K562 (cell line): ENCODE results near the gene CYFIP2. TPM values are rescaled to one million over a fixed set of nuclear protein-coding genes. Genes with fewer than 3 reads are reported as not detected.

Experiments
- ATAC-seq: fragments of 200-7000 bp; cut with Tn5 transposase; 3 replicates; pipeline ENCODE4 v1.9.1; 2020; ENCODE audit warnings: moderate library complexity
- BruUV-seq: library from RNA; stranded (reverse); fragments of 400-500 nt; replicated peaks from 2 replicates; lab custom pipeline; 2021; lab: Mats Ljungman, UMichigan
- CTCF ChIA-PET: fragments of 300-600 bp; formaldehyde crosslinking; extraction: SDS; loops from one replicate; lab custom pipeline; 2021; ENCODE audit warnings: low intra/inter-chr PET ratio; lab: Yijun Ruan, JAX
- POLR2A ChIA-PET: fragments of 300-600, 350-650 bp; sonication (Branson Sonifier 250); formaldehyde crosslinking; extraction: SDS; loops from one replicate; lab custom pipeline; 2021; ENCODE audit warnings: antibody characterized with exemption, inconsistent platforms; lab: Yijun Ruan, JAX
- DNase-seq, 4 experiments: peaks; one replicate each; pipeline versions ENCODE4 v3.0.0 to v3.0.0-alpha.2; 2011 to 2018; ENCODE audit warnings: low spot score in 3 of 4, mixed read lengths in 3 of 4; ENCODE audit errors: extremely low read depth in 1 of 4
- FAIRE-seq: peaks from 2 replicates; lab custom pipeline; 2011; peaks lifted over from hg19 to GRCh38; lab: Jason Lieb, UNC
- H2AFZ ChIP-seq: 2 replicates; pipeline ENCODE4 v1.6.0; 2011; ENCODE audit warnings: low read depth, low read length, control low read depth, inconsistent platforms
- H3K27ac ChIP-seq: fragments of 200-600 bp; 3 replicates; pipeline ENCODE4 v1.8.0; 2011; ENCODE audit warnings: low read depth, mild to moderate bottlenecking, control low read depth, inconsistent platforms, low read length, moderate library complexity, mixed read lengths; ENCODE audit errors: extremely low read depth
- H3K27me3 ChIP-seq, 2 experiments: fragments of 300-600 bp in 1 of 2; 2 replicates in 1 of 2; 3 replicates in 1 of 2; pipeline versions ENCODE4 v1.6.0 to v1.8.0; 2011; ENCODE audit warnings: inconsistent platforms in 2 of 2, low read length in 2 of 2, mild to moderate bottlenecking in 1 of 2, mixed read lengths in 1 of 2, moderate library complexity in 1 of 2; ENCODE audit not compliant: control insufficient read depth in 2 of 2, insufficient read depth in 2 of 2
- H3K36me3 ChIP-seq: fragments of 300-600 bp; 3 replicates; pipeline ENCODE4 v1.8.0; 2011; ENCODE audit warnings: mild to moderate bottlenecking, low read length, inconsistent platforms; ENCODE audit not compliant: control insufficient read depth, insufficient read depth
- H3K4me1 ChIP-seq, 2 experiments: fragments of 200-600 bp in 1 of 2; replicated peaks in 1 of 2; 2 replicates in 1 of 2; 3 replicates in 1 of 2; pipeline versions ENCODE4 v1.5.1 to v1.8.0; 2011; ENCODE audit warnings: inconsistent platforms in 2 of 2, low read length in 2 of 2, mild to moderate bottlenecking in 1 of 2, mixed read lengths in 1 of 2, moderate library complexity in 1 of 2; ENCODE audit not compliant: control insufficient read depth in 2 of 2, insufficient read depth in 2 of 2
- H3K4me2 ChIP-seq: 2 replicates; pipeline ENCODE4 v1.6.1; 2011; ENCODE audit warnings: low read length, control low read depth, inconsistent platforms, mixed read lengths; ENCODE audit not compliant: insufficient read depth
- H3K4me3 ChIP-seq: fragments of 200-600 bp; sonication (generic), shearing (Covaris generic); 2 replicates; pipeline ENCODE4 v1.5.1; 2016; ENCODE audit warnings: control low read depth, inconsistent platforms
- H3K79me2 ChIP-seq: fragments of 200-600 bp; 3 replicates; pipeline ENCODE4 v1.8.0; 2011; ENCODE audit warnings: low read length, inconsistent platforms; ENCODE audit not compliant: control insufficient read depth, insufficient read depth
- H3K9ac ChIP-seq, 2 experiments: 2 replicates each; pipeline versions ENCODE4 v1.6.0 to v1.6.1; 2011; ENCODE audit warnings: low read depth in 2 of 2, low read length in 2 of 2, control low read depth in 1 of 2, inconsistent platforms in 1 of 2, mild to moderate bottlenecking in 1 of 2, mixed read lengths in 1 of 2; ENCODE audit not compliant: insufficient read depth in 1 of 2
- H3K9me1 ChIP-seq: one replicate; pipeline ENCODE4 v1.6.0; 2011; ENCODE audit warnings: inconsistent platforms, mild to moderate bottlenecking, low read length, moderate library complexity; ENCODE audit not compliant: control insufficient read depth, insufficient read depth
- H3K9me3 ChIP-seq: replicated peaks from 2 replicates; pipeline ENCODE4 v1.5.1; 2011; ENCODE audit warnings: low read depth, low read length, inconsistent platforms; ENCODE audit not compliant: control insufficient read depth, insufficient read depth
- H4K20me1 ChIP-seq: replicated peaks from 2 replicates; pipeline ENCODE4 v1.6.1; 2011; ENCODE audit warnings: low read length, inconsistent platforms, mixed read lengths; ENCODE audit not compliant: control insufficient read depth, insufficient read depth
- BRF1 ChIP-seq: IDR thresholded peaks from 3 replicates; pipeline ENCODE4 v1.6.1; 2011; ENCODE audit warnings: borderline replicate concordance, mild to moderate bottlenecking; ENCODE audit not compliant: insufficient read length; ENCODE audit errors: extremely low read depth
- CREBBP ChIP-seq: IDR thresholded peaks from one replicate; pipeline ENCODE4 v1.6.1; 2012; ENCODE audit warnings: low read depth, mild to moderate bottlenecking, control low read depth, inconsistent platforms, low read length
- DMBX1 ChIP-seq: fragments of 250-450 bp; sonication (Bioruptor Pico); IDR thresholded peaks from 2 replicates; pipeline ENCODE4 v1.8.0; 2022; ENCODE audit warnings: inconsistent platforms, mild to moderate bottlenecking, moderate library complexity, borderline replicate concordance
- GTF2E2 ChIP-seq: fragments of 200-800 bp; sonication (Bioruptor generic); IDR thresholded peaks from 2 replicates; pipeline ENCODE4 v1.6.1; 2016; ENCODE audit warnings: missing genetic modification characterization, missing compliant biosample characterization
- MYNN ChIP-seq, 2 experiments: sonication (generic); formaldehyde crosslinking in 1 of 2; IDR thresholded peaks; 2 replicates each; pipeline versions ENCODE4 v1.5.0 to v1.6.1; 2016 to 2020; ENCODE audit warnings: antibody characterized with exemption in 1 of 2, missing genetic modification reagents in 1 of 2
- NFATC3 ChIP-seq: fragments of 450-650 bp; IDR thresholded peaks from 2 replicates; pipeline ENCODE4 v1.6.1; 2017; ENCODE audit warnings: mild to moderate bottlenecking
- SIX5 ChIP-seq, 2 experiments: IDR thresholded peaks; 2 replicates each; pipeline ENCODE4 v1.6.1; 2011; ENCODE audit warnings: low read length in 2 of 2, borderline replicate concordance in 1 of 2, low read depth in 1 of 2, mild to moderate bottlenecking in 1 of 2, moderate library complexity in 1 of 2; ENCODE audit not compliant: insufficient read depth in 1 of 2
- SMAD1 ChIP-seq: fragments of 150-350 bp; IDR thresholded peaks from 2 replicates; pipeline ENCODE4 v1.6.1; 2014; ENCODE audit warnings: low read length, low read depth; ENCODE audit not compliant: partially characterized antibody
- SP1 ChIP-seq: sonication (generic); formaldehyde crosslinking; IDR thresholded peaks from 2 replicates; pipeline ENCODE4 v1.8.1; 2022; ENCODE audit warnings: mild to moderate bottlenecking, missing genetic modification reagents
- SP2 ChIP-seq: IDR thresholded peaks from 2 replicates; pipeline ENCODE4 v1.6.1; 2011; ENCODE audit warnings: mild to moderate bottlenecking, low read depth, low read length, moderate library complexity; ENCODE audit not compliant: poor library complexity, severe bottlenecking; ENCODE audit errors: extremely low read depth
- TRIM24 ChIP-seq, 2 experiments: fragments of 450-650 bp; IDR thresholded peaks; 2 replicates each; pipeline ENCODE4 v1.6.1; 2016
- ZNF764 ChIP-seq: fragments of 250-450 bp; sonication (Bioruptor Pico); IDR thresholded peaks from 2 replicates; pipeline ENCODE4 v1.4.0; 2020; ENCODE audit warnings: low read depth, mild to moderate bottlenecking, moderate library complexity
- in situ Hi-C: fragments of 300-500 bp; cut with MboI; formaldehyde crosslinking; loops from 4 replicates; pipeline ENCODE4 v1.15.0; 2018; ENCODE audit warnings: inconsistent platforms, mixed read lengths
- intact Hi-C: fragments of 100-400 bp; cut with micrococcal nuclease; formaldehyde crosslinking; loops from 2 replicates; pipeline ENCODE4 v1.14.2; 2022
- polyA plus RNA-seq, 8 experiments: library from polyadenylated mRNA; depleted of rRNA in 4 of 8; stranded (reverse) in 5 of 8; unstranded in 3 of 8; fragments of >200 nt; fragmentation: Nextera tagmentation in 2 of 8; fragmentation: Illumina TruSeq in 1 of 8; extraction: Ambion mirVana in 2 of 8; extraction: Trizol in 1 of 8; gene quantifications; 2 replicates each; pipeline versions ENCODE4 v1.2.1 to v1.2.3, GENCODE V29; 2011 to 2014; ENCODE audit warnings: inconsistent platforms in 1 of 8, missing spikeins in 1 of 8
- total RNA-seq, 7 experiments: library from RNA; depleted of rRNA in 6 of 7; stranded (reverse); fragments of >200 nt in 6 of 7; fragmentation: Illumina TruSeq in 2 of 7; extraction: Trizol in 2 of 7; gene quantifications; 2 replicates each; pipeline versions ENCODE4 v1.2.1 to v1.2.3, GENCODE V29; 2011 to 2021; ENCODE audit warnings: low replicate concordance in 1 of 7

The CYFIP2 gene
- total and polyA plus RNA-seq, 9 of the 15 experiments (the other 6 are each of a cell fraction or from before 2014, with no cell fraction given), result 0.76 to 2.9 (median 1.4) TPM; not detected in 1

DNA sequence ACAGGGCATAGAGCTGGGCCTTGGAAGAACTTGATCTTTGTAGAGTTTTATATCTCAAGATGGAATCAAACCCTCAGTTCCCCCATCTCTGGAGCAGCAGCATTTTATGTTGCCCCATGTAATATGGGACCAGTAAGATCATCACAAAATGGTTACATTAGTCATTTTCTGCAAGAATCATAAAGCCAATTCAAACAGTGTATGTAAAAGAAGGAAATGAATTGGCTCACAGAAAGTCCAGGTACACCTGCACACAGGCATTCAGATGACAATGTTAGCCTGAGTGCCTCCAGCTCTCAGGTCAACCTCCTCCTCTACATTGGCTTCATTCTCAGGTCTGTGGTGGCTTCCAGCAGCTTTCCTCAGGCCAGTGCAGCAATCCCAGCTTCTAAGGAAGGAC is 35.1 kb downstream of the CYFIP2 start:
- Histone ChIP-seq H3K79me2 (no peaks in the 10 kb centered on the region), H3K4me1 (no peaks in the 10 kb centered on the region), H3K27ac (no peak overlapping the region), H3K27me3 (peaks cover 2 to 11% of the 10 kb centered on the region in 2 experiments; a peak in 4 of 5 replicates), H3K9ac (no peak overlapping the region), H3K9me1 (no peaks in the 10 kb centered on the region), H3K4me3 (no peak overlapping the region)
- intact Hi-C loops, result no loop called here
- no peak for ATAC-seq
- CTCF ChIA-PET, result no interaction called here
- in situ Hi-C loops, result no loop called here
- no TSS peak for BruUV-seq
- no peak for DNase-seq
- TF ChIP-seq ZNF764 (CRISPR knock-in tag) (no peak), MYNN (IDR thresholded peaks at IDR 0.05) (no peak), MYNN (CRISPR knock-in tag; IDR thresholded peaks at IDR 0.05) (no peak), TRIM24 (IDR thresholded peaks at IDR 0.05) (no peak), GTF2E2 (tag) (no peak), BRF1 (no peak), SMAD1 (no peak), NFATC3 (no peak), SP2 (no peak), DMBX1 (CRISPR knock-in tag) (no peak), CREBBP (no peak), SIX5 (IDR thresholded peaks at IDR 0.05; ENCODE audit: borderline replicate concordance in 1 of 2, insufficient read depth in 1 of 2, low read depth in 1 of 2, low read length in 2 of 2) (no peak), SP1 (CRISPR knock-in tag) (no peak)
- TF ChIP-seq, all 486 proteins: peak for 0
- Histone ChIP-seq H2AFZ (no peak overlapping the region), H4K20me1 (no peaks in the 10 kb centered on the region), H3K36me3 (no peaks in the 10 kb centered on the region), H3K9me3 (no peaks in the 10 kb centered on the region), H3K4me2 (no peak overlapping the region)
- no peak for FAIRE-seq
- POLR2A ChIA-PET, result interaction anchor here (0.6 kb wide), 1 partner anchor 15 kb away, joined by 3 read pairs; no protein-coding TSS in a partner anchor
